Activated T-helper 1 cell treated with anti-CD3 and anti-CD28 coated beads, Interleukin-12 subunit alpha, Interleukin-12 subunit beta, Interleukin-2, Interleukin-4 antibody, amounts not matched to agents 30 ng/mL and 10 ng/mL and 1 ng/mL, durations not matched to agents 14 hours and 24 hours and 36 hours (primary cell): ENCODE results near the gene SLCO1B1. TPM values are rescaled to one million over a fixed set of nuclear protein-coding genes. Genes with fewer than 3 reads are reported as not detected.
"Not testable (repeated sequence)": the region's sequence is repeated elsewhere in the genome, so short reads cannot be mapped to it uniquely, and the experiment has no call there.

ENCODE experiments used
- DNase-seq: peaks from one replicate; pipeline ENCODE4 v3.0.0; 2021; ENCODE audit warnings: low spot score
- H3K27ac Mint-ChIP-seq: one replicate; pipeline ENCODE4 v1.8.0; 2021; ENCODE audit warnings: mild to moderate bottlenecking, mixed read lengths
- H3K27me3 Mint-ChIP-seq: one replicate; pipeline ENCODE4 v1.8.0; 2022; ENCODE audit warnings: mild to moderate bottlenecking, moderate library complexity, mixed read lengths; ENCODE audit not compliant: insufficient read depth
- H3K36me3 Mint-ChIP-seq: one replicate; pipeline ENCODE4 v1.8.0; 2021; ENCODE audit warnings: low read depth, mixed read lengths
- H3K4me1 Mint-ChIP-seq: one replicate; pipeline ENCODE4 v1.8.0; 2021; ENCODE audit warnings: low read depth, mixed read lengths
- H3K4me3 Mint-ChIP-seq: one replicate; pipeline ENCODE4 v1.8.0; 2021; ENCODE audit warnings: mild to moderate bottlenecking, moderate library complexity, mixed read lengths
- H3K9me3 Mint-ChIP-seq: one replicate; pipeline ENCODE4 v1.8.0; 2021; ENCODE audit warnings: mixed read lengths
- intact Hi-C: fragments of 100-400 bp; cut with micrococcal nuclease; formaldehyde crosslinking; loops from one replicate; pipeline ENCODE4 v1.15.1; 2024
- total RNA-seq: library from RNA; stranded (reverse); gene quantifications from 2 replicates; pipeline ENCODE4 v1.2.3, GENCODE V29; 2022

Gene SLCO1B1, protein sequence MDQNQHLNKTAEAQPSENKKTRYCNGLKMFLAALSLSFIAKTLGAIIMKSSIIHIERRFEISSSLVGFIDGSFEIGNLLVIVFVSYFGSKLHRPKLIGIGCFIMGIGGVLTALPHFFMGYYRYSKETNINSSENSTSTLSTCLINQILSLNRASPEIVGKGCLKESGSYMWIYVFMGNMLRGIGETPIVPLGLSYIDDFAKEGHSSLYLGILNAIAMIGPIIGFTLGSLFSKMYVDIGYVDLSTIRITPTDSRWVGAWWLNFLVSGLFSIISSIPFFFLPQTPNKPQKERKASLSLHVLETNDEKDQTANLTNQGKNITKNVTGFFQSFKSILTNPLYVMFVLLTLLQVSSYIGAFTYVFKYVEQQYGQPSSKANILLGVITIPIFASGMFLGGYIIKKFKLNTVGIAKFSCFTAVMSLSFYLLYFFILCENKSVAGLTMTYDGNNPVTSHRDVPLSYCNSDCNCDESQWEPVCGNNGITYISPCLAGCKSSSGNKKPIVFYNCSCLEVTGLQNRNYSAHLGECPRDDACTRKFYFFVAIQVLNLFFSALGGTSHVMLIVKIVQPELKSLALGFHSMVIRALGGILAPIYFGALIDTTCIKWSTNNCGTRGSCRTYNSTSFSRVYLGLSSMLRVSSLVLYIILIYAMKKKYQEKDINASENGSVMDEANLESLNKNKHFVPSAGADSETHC
- total RNA-seq: not detected in 2 replicates

DNA sequence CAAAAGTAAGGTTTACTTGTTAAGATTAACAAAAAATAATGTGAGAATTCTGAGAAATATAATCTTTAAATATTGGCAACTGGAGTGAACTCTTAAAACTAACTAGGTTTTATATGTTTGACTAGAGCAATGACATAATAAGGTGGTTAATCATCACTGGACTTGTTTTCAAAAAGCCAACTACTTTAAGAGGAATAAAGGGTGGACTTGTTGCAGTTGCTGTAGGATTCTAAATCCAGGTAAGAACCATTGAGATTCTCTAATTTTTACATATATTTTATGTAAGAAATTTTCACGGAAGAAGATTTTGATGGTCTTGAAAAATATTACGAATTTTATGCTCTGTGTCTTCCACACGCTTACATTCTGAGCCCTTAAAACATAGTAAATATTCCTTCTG is at the start of gene SLCO1B1:
Gene SLCO1B1, plus strand, starts transcription at position 197 of the 400 bp plus-strand sequence. CDS start 10,381 bp downstream, outside the sequence.
- H3K4me3 Mint-ChIP-seq: no peak within 1 kb of the TSS
- H3K27ac Mint-ChIP-seq: no peak within 1 kb of the TSS
- no peak for DNase-seq
- H3K4me1 Mint-ChIP-seq: no peaks in the 10 kb centered on the region
- no peaks in the 10 kb centered on the region for H3K27me3 Mint-ChIP-seq
- intact Hi-C loops: no loop called here
- H3K9me3 Mint-ChIP-seq: peaks cover 9% of the 10 kb centered on the region
- no peaks in the 10 kb centered on the region for H3K36me3 Mint-ChIP-seq

DNA sequence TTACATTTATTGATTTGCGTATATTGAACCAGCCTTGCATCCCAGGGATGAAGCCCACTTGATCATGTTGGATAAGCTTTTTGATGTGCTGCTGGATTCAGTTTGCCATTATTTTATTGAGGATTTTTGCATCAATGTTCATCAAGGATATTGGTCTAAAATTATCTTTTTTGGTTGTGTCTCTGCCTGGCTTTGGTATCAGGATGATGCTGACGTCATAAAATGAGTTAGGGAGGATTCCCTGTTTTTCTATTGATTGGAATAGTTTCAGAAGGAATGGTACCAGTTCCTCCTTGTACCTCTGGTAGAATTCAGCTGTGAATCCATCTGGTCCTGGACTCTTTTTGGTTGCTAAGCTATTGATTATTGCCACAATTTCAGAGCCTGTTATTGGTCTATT is 46.2 kb upstream of the SLCO1B1 start:
- H3K27ac Mint-ChIP-seq, H3K4me3 Mint-ChIP-seq, H3K9me3 Mint-ChIP-seq, intact Hi-C loops, H3K4me1 Mint-ChIP-seq, H3K36me3 Mint-ChIP-seq, H3K27me3 Mint-ChIP-seq, DNase-seq: not testable (repeated sequence)

DNA sequence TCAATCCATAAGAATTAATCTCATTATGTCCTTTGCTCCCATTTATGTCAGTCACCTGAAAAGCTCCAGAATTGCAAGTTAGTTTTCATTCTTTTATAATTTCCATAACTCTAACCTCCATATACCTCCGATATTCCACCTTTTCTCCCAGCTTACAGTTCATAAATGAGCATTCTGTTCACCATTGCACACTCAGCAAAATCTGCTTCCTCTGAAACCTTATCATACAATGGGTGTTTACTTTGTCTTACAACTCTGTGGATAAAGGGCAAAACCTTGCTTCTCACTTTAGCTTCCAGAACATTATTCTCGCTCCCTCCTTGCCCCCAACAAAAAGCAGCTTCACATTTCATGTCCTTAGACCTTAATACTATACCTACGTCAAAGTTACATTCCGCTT is 19.3 kb upstream of the SLCO1B1 start:
- H3K36me3 Mint-ChIP-seq: no peaks in the 10 kb centered on the region
- peaks cover 5% of the 10 kb centered on the region for H3K9me3 Mint-ChIP-seq
- H3K27me3 Mint-ChIP-seq: no peaks in the 10 kb centered on the region
- H3K4me3 Mint-ChIP-seq: no peak overlapping the region
- no peak overlapping the region for H3K27ac Mint-ChIP-seq
- no peak for DNase-seq
- intact Hi-C loops: no loop called here
- no peaks in the 10 kb centered on the region for H3K4me1 Mint-ChIP-seq

DNA sequence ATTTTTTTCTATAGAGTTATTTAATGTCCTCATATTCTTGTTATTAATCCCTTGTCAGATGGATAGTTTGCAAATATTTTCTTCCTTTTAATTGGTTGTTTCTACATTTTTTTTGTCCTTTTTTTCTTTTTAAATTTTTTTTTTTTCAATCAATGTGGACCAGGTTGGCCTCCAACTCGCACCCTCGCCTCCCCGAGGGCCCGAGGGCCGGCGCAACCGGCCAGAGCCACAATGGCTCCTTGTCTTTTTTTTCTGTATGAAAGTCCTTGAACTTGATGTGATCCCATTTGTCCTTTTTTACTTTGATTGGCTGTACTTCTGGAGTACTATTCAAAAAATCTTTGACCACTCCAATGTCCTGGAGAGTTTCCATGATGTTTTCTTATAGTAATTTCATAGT is 17.7 kb upstream of the SLCO1B1 start:
- intact Hi-C loops: no loop called here
- H3K36me3 Mint-ChIP-seq: no peaks in the 10 kb centered on the region
- no peak overlapping the region for H3K4me3 Mint-ChIP-seq
- DNase-seq: no peak
- H3K9me3 Mint-ChIP-seq: peaks cover 11% of the 10 kb centered on the region
- H3K27me3 Mint-ChIP-seq: no peaks in the 10 kb centered on the region
- H3K4me1 Mint-ChIP-seq: no peaks in the 10 kb centered on the region
- H3K27ac Mint-ChIP-seq: no peak overlapping the region

DNA sequence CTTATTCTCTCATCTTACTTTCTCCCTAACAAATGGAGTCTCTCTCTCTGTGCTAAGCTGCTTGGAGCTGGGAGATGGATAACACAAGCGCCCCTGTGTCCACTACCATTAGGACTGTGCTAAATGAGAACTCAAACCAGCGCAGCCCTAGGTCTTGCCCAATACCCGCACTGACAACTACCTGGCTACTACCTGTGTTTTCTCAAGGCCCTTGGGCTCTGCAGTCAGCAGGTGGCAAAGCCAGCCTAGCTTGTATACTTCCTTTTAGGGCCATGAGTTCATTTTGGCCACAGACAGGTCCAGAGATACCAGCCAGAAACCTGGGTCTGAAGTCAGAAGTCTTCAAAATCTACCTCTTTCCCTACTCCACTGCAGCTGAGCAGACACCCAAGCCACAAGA is 13.0 kb upstream of the SLCO1B1 start:
- H3K4me3 Mint-ChIP-seq: no peak overlapping the region
- H3K36me3 Mint-ChIP-seq: no peaks in the 10 kb centered on the region
- no peak for DNase-seq
- H3K27ac Mint-ChIP-seq: no peak overlapping the region
- peaks cover 17% of the 10 kb centered on the region for H3K9me3 Mint-ChIP-seq
- intact Hi-C loops: no loop called here
- H3K27me3 Mint-ChIP-seq: no peaks in the 10 kb centered on the region
- no peaks in the 10 kb centered on the region for H3K4me1 Mint-ChIP-seq

DNA sequence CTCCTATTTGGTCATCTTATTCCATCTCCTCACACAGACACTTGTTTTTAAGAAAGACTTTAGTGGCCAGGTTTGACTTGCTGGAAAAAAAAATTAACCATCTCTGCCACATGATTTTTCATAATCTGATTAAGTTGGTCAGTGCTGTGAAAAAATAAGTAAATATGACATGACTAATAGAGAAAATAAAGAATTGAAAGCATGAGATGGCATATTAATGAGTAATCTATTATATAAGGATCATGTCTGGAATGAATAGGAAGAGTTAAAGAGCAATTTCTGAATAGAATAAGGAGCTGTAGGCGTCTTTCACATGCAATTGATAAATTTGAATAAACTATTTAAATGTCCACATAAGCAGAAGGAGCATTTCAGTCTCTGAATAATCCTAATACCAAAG is 12.2 kb upstream of the SLCO1B1 start:
- Mint-ChIP-seq H3K27ac (no peak overlapping the region), H3K4me1 (no peaks in the 10 kb centered on the region), H3K9me3 (peaks cover 17% of the 10 kb centered on the region), H3K27me3 (no peaks in the 10 kb centered on the region), H3K4me3 (no peak overlapping the region), H3K36me3 (no peaks in the 10 kb centered on the region)
- DNase-seq: no peak
- intact Hi-C loops: no loop called here

DNA sequence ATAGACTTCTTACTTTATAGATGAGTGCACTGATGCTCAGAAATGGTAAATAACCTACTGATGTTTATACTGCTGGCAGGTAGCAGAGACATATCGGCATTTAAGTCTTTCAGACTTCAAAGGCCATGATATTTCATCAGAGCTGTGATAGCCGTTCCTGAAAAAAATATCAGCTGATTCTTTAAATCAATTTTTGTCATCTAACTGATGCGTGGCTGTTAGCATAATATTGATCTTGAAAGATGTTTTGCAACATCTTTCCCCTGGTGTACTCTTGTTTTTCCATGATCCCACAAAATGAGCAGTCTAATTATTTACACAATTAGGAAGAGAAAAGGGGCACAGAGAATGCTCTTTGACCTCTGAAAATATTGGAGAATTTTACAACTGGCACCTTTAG is 1.6 kb upstream of the SLCO1B1 start:
- no peaks in the 10 kb centered on the region for H3K27me3 Mint-ChIP-seq
- DNase-seq: no peak
- no peak overlapping the region for H3K27ac Mint-ChIP-seq
- no peaks in the 10 kb centered on the region for H3K4me1 Mint-ChIP-seq
- peaks cover 1% of the 10 kb centered on the region for H3K9me3 Mint-ChIP-seq
- H3K4me3 Mint-ChIP-seq: no peak overlapping the region
- intact Hi-C loops: no loop called here
- H3K36me3 Mint-ChIP-seq: no peaks in the 10 kb centered on the region

DNA sequence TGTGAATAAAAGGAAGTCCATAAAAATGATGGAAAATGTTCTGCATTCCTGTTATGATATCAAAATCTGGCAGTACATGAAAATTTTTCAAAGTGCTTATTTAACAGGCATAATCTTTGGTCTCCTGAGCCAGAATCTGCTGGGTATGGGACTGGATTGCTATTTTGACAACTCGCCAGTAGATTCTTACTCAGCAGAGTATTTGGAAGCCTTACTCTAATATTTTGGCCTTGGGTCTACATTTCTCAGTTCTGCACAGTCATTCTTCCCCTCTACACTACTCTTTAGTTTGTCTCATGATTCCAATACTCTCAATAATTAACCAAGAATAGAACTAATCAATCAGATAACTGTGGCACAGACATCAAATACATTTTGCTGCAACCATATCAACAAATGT is 1.1 kb upstream of the SLCO1B1 start:
- no peaks in the 10 kb centered on the region for H3K36me3 Mint-ChIP-seq
- DNase-seq: no peak
- peaks cover 7% of the 10 kb centered on the region for H3K9me3 Mint-ChIP-seq
- no peak overlapping the region for H3K27ac Mint-ChIP-seq
- no peaks in the 10 kb centered on the region for H3K27me3 Mint-ChIP-seq
- intact Hi-C loops: no loop called here
- no peaks in the 10 kb centered on the region for H3K4me1 Mint-ChIP-seq
- H3K4me3 Mint-ChIP-seq: no peak overlapping the region

DNA sequence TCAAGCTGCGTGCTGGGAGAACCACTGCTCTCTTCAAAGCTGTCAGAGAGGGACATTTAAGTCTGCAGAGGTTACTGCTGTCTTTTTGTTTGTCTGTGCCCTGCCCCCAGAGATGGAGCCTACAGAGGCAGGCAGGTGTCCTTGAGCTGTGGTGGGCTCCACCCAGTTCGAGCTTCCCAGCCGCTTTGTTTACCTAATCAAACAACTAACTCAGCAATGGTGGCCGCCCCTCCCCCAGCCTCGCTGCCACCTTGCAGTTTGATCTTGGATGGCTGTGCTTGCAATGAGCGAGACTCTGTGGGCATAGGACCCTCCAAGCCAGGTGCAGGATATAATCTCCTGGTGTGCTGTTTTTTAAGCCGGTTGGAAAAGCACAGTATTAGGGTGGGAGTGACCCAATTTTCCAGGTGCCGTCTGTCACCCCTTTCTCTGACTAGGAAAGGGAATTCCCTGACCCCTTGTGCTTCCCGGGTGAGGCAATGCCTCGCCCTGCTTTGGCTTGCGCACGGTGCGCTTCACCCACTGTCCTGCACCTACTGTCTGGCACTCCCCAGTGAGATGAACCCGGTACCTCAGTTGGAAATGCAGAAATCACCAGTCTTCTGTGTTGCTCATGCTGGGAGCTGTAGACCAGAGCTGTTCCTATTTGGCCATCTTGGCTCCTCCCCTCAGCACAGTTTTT is 6.5 kb downstream of the SLCO1B1 start:
- DNase-seq, H3K27me3 Mint-ChIP-seq, H3K9me3 Mint-ChIP-seq, H3K36me3 Mint-ChIP-seq, H3K4me1 Mint-ChIP-seq, H3K4me3 Mint-ChIP-seq, intact Hi-C loops, H3K27ac Mint-ChIP-seq: not testable (repeated sequence)

DNA sequence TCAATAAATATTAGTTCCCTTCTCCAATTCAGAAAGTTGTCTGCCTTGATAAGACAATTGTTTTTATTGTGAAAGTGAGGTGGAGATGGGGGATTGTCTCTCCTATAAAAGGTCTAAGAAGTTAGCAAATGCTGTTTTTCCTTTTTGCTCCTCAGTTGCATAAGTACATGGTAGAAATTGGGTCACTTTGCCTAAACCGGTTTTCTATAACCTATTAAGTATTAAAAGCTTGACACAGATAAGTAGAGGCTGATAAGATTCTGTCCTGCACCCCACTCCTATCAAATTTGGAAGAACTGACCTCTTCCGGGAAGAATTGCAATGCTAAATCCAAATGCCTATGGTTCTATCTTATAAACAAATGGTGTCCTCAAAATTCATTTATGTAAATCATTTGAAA is 7.0 kb downstream of the SLCO1B1 start:
- Mint-ChIP-seq H3K27ac (no peak overlapping the region), H3K27me3 (no peaks in the 10 kb centered on the region), H3K4me3 (no peak overlapping the region), H3K9me3 (peaks cover 9% of the 10 kb centered on the region), H3K4me1 (no peaks in the 10 kb centered on the region), H3K36me3 (no peaks in the 10 kb centered on the region)
- intact Hi-C loops: no loop called here
- DNase-seq: no peak

DNA sequence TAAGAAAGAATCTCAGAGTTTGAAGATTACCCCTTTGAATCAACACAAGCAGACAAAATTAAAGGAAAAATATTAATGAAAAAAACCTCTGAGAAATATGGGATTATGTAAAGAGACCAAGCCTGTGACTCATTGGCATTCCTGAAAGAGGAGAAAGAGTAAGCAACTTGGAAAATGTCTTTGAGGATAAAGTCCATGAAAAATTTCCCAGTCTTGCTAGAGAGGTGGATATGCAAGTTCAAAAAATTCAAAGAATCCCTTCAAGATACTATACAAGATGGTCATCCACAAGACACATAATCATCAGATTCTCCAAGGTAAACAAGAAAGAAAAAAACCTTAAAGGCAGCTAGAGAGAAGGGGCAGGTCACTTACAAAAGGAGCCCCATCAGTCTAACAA is 13.3 kb downstream of the SLCO1B1 start:
- H3K27me3 Mint-ChIP-seq: no peaks in the 10 kb centered on the region
- no peaks in the 10 kb centered on the region for H3K4me1 Mint-ChIP-seq
- H3K4me3 Mint-ChIP-seq: no peak overlapping the region
- H3K27ac Mint-ChIP-seq: no peak overlapping the region
- no peaks in the 10 kb centered on the region for H3K9me3 Mint-ChIP-seq
- no peaks in the 10 kb centered on the region for H3K36me3 Mint-ChIP-seq
- intact Hi-C loops: no loop called here
- DNase-seq: no peak

DNA sequence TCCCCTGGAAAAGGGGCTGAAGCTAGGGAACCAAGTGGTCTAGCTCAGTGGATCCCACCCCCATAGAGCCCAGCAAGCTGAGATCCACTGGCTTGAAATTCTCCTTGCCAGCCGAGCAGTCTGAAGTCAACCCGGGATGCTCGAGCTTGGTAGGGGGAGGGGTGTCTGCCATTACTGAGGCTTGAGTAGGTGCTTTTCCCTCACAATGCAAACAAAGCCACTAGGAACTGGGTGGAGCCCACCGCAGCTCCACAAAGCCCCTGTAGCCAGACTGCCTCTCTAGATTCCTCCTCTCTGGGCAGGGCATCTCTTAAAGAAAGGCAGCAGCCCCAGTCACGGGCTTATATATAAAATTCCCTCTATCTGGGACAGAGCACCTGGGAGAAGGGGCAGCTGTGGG is 18.9 kb downstream of the SLCO1B1 start:
- DNase-seq, H3K4me3 Mint-ChIP-seq, H3K4me1 Mint-ChIP-seq, H3K36me3 Mint-ChIP-seq, H3K27me3 Mint-ChIP-seq, intact Hi-C loops, H3K9me3 Mint-ChIP-seq, H3K27ac Mint-ChIP-seq: not testable (repeated sequence)

DNA sequence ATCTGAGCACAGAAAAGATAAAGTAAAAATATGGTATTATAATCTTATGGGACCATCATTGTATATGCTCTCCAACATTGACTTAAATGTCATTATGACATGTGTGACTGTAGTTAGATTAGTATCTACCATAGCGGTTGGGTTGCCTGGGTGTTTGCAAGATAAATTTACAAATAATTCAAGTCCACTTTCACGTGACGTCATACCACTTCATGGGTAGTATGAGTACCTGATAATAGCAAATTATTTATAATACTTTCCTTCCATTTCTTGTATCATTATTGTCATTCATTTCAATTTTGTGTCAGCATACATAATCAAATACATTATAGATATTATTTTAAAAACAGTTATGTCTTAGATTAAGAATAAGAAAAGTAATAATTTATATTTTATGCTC is 20.2 kb downstream of the SLCO1B1 start:
- Mint-ChIP-seq H3K36me3 (no peaks in the 10 kb centered on the region), H3K9me3 (no peaks in the 10 kb centered on the region), H3K4me1 (peaks cover 6% of the 10 kb centered on the region), H3K27me3 (no peaks in the 10 kb centered on the region), H3K4me3 (no peak overlapping the region), H3K27ac (no peak overlapping the region)
- DNase-seq: no peak
- intact Hi-C loops: no loop called here
